GM12865 (cell line): ENCODE measurements around the gene C1orf53.

Experiments used
- DNase-seq: peaks from one replicate; pipeline ENCODE4 v3.0.0; 2010; ENCODE audit warnings: low read depth
- H3K4me3 ChIP-seq: 2 replicates; pipeline ENCODE4 v1.5.1; 2011; ENCODE audit warnings: mild to moderate bottlenecking, low read depth, low read length, control low read depth
- TF ChIP-seq, protein P1 (sequence below): IDR thresholded peaks from 2 replicates; pipeline ENCODE4 v1.5.1; 2011; ENCODE audit warnings: low read length, control low read depth, low read depth, inconsistent platforms; ENCODE audit not compliant: insufficient read depth; ENCODE audit errors: missing control alignments

The C1orf53 gene

GRCh38 chr1:197912739-197913494, 10.5 kb downstream of the C1orf53 start:
- peak overlapping the region; percentile 16 for H3K4me3 ChIP-seq
- TF ChIP-seq, protein P1, sequence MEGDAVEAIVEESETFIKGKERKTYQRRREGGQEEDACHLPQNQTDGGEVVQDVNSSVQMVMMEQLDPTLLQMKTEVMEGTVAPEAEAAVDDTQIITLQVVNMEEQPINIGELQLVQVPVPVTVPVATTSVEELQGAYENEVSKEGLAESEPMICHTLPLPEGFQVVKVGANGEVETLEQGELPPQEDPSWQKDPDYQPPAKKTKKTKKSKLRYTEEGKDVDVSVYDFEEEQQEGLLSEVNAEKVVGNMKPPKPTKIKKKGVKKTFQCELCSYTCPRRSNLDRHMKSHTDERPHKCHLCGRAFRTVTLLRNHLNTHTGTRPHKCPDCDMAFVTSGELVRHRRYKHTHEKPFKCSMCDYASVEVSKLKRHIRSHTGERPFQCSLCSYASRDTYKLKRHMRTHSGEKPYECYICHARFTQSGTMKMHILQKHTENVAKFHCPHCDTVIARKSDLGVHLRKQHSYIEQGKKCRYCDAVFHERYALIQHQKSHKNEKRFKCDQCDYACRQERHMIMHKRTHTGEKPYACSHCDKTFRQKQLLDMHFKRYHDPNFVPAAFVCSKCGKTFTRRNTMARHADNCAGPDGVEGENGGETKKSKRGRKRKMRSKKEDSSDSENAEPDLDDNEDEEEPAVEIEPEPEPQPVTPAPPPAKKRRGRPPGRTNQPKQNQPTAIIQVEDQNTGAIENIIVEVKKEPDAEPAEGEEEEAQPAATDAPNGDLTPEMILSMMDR: no peak
- DNase-seq: no peak

DNA sequence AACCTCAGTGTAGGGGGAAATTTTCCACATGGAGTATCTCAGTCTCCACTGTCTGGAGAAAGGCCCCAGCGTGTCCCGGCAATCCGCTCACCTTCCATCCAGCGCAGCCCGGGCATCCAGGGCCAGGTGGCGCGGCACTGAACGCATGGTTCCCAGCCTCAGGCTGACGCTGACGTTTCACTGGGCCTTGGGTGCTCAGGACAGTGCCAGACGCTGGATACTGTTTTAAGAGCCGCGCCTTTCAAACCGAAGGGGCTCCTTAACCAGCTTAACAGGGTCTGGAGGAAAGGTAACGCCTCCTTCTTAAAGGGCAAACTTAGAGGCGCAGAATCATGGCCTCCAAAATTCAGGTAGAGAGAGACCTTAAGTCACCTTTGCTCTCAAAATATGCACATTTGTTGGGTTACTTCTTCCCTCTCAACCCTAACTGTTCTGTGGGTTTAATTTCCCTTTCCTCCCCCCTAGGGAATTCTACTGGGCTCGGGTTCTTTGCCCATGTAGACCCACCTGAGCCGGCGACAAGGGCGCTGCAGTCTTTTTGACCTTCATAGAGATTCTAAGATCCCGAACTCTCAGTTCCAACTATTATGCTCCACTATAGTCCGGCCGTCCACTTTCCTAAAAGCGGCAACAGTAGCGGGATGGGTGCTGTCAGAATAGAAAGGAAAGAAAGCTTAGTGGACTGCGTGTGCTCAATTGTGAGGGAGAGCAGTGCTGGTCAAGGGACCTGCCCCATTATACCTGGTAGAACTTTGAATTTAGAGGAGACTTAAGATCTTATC, 11.3 kb downstream of the C1orf53 start:
- no peak for DNase-seq
- TF ChIP-seq, protein P1: no peak
- H3K4me3 ChIP-seq: no peak overlapping the region

DNA sequence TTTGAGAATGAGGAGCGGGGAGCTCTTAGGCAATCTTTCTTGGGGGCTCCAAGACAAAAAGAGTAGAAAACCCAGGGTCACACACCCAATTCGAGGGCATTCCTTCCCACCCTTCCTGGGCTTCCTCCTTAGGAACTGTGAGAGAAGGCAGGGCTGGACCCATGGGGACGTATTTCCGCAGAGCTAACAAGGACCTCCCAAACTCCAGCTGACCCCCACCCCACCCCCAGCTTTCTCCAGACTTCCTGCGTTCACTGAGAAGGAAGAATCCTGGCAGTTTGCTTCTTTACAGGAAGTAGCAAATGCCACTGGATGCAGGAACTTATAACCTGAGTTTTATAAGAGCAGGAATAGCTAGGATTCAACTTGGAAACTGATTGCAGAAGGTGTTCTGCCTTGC, 12.1 kb downstream of the C1orf53 start:
- no peak for DNase-seq
- H3K4me3 ChIP-seq: no peak overlapping the region
- TF ChIP-seq, protein P1: no peak

DNA sequence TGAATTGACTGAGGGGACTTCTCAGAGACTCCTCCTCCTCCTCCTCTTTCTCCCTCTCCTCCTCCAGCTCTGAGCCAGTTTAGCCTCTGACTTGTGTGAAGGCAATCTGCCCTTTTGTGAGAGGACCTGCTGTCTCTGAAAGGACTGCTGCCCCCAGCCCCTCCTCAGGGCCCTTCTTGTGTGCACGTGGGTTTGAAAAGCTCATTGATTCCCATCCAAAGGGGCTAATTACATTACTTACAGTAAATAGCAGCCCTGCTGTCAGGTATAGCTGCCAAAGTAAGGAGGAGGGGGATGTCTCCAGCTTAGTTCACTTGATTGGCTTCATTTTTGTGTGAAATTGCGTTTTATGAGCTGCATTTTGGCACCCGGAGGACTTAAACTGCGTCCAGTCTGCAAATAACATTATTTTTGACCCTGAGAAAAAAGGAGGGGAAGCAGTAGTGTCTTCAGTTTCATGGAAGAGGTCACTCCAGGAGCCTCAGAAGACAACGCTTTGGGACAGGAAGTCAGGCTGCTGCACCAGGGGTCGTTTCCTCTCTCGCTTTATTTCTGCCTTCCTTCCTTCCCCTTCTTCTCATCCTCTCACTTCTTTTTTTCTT, 12.9 kb downstream of the C1orf53 start:
- no peak for DNase-seq
- TF ChIP-seq, protein P1: no peak
- H3K4me3 ChIP-seq: no peak overlapping the region

DNA sequence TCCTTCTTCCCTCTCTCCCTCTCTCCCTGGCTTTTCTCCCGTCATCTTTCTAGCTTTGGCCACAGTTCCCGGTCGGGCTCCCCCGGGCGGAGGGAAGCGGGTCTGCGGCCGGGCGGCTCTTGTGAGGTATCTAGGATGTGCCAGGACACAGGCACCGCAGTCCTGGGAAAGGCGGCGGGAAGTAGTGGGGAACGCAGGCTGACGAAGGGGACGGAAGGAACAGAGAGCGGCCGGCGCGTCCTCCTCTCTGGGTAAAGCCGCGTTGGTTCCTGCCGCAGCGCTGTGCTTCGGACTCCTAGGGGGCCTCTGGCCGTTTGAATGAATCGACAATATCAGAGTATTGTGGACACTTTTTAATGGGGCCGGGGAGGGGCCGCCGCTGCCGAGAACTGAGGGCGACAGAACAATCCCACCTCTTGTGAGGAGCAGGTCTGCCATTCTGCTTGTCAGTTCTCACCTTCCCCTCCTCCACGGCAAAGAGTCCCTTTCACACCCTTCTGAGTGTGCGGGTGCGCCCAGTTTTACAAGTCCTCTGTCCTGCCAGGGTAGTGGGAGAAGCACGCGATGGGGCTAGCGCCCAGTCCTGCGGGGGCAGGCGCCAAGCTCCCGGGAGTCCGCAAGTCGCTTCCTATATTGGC, 13.6 kb downstream of the C1orf53 start:
- no peak overlapping the region; the same call in 1 of the 2 replicates for H3K4me3 ChIP-seq
- TF ChIP-seq, protein P1: peak; percentile 22

DNA sequence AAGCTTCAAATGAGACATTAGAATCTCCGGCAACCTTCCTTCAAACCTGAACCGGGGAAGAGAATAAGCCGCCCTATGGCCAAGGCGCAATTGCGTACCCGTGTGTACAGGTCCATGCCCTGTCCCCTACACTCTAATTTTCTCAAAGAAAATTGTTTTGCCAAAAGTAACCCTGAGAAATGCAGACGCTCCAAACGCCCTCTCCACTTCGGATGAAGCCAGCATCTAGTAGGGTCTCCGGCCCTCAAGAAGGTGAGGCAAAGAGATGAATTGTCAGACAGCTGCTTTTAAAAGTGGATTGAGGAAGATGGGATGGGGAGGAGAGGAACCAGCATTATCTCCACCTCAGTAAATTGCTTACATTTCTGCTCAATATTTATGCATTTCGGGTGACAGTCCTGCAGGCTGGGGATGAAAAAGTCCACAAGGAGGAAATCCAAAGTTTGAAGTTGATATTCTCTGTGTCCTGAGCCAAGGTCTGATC, 14.1 kb downstream of the C1orf53 start:
- TF ChIP-seq, protein P1: no peak
- no peak for DNase-seq
- H3K4me3 ChIP-seq: no peak overlapping the region

More for the DNA sequence above, 13.6 kb downstream of the C1orf53 start:
- DNase-seq: no peak
